Measurements from ENCODE around the gene RNASE12. TPM values are rescaled to one million over a fixed set of nuclear protein-coding genes. Genes with fewer than 3 reads are reported as not detected.

The RNASE12 gene
- total RNA-seq, 6 donors from 2014 or later = not detected

Other genes with a start within 250 kb of the RNASE12 start
- 10 to 100 TPM; 11.6 to 31.4 (median 17.6) TPM for gene PARP2, start 247.7 kb downstream of the RNASE12 start, total RNA-seq
- 10 to 100 TPM; 23.3 to 97.4 (median 39.6) TPM for gene TEP1, start 177.9 kb downstream of the RNASE12 start, total RNA-seq
- gene KLHL33, start 155.2 kb downstream of the RNASE12 start, total RNA-seq = under 1 TPM in 3 of 6 donors, not detected in 3; 0.22 to 0.60 (median 0.24) TPM
- 10 to 100 TPM; 31.7 to 58.8 (median 48.1) TPM for gene OSGEP, start 136.6 kb downstream of the RNASE12 start, total RNA-seq
- gene APEX1, start 136.2 kb downstream of the RNASE12 start, total RNA-seq = 100 to 1,000 TPM in 4 of 6 donors, 10 to 100 TPM in 2; 81.5 to 134 (median 119) TPM
- gene PIP4P1, start 129.9 kb downstream of the RNASE12 start, total RNA-seq = 10 to 100 TPM; 20.8 to 58.7 (median 34.2) TPM
- 10 to 100 TPM in 5 of 6 donors, 1 to 10 TPM in 1; 6.3 to 98.8 (median 32.9) TPM for gene PNP, start 122.0 kb downstream of the RNASE12 start, total RNA-seq
- gene RNASE10, start 85.8 kb downstream of the RNASE12 start, total RNA-seq = 1 to 10 TPM in 1 of 6 donors, under 1 TPM in 1, not detected in 4; 0.64 to 1.0 TPM
- gene RNASE9, start 30.3 kb downstream of the RNASE12 start, total RNA-seq = not detected
- gene RNASE11, start 3.4 kb downstream of the RNASE12 start, total RNA-seq = not detected
- gene OR6S1, start 50.3 kb upstream of the RNASE12 start, total RNA-seq = not detected
- 100 to 1,000 TPM in 1 of 6 donors, 10 to 100 TPM in 5; 14.7 to 108 (median 26.7) TPM for gene RNASE4, start 93.2 kb upstream of the RNASE12 start, total RNA-seq
- gene ANG, start 97.4 kb upstream of the RNASE12 start, total RNA-seq = 10 to 100 TPM; 16.8 to 47.4 (median 29.5) TPM
- gene EDDM3A, start 154.5 kb upstream of the RNASE12 start, total RNA-seq = not detected
- not detected for gene EDDM3B, start 177.0 kb upstream of the RNASE12 start, total RNA-seq
- gene RNASE6, start 189.9 kb upstream of the RNASE12 start, total RNA-seq = 10 to 100 TPM in 4 of 6 donors, 1 to 10 TPM in 2; 3.0 to 29.9 (median 15.2) TPM
- 1,000 to 10,000 TPM in 2 of 6 donors, 100 to 1,000 TPM in 4; 229 to 1,558 (median 860) TPM for gene RNASE1, start 211.5 kb upstream of the RNASE12 start, total RNA-seq